SU-DHL-6 (cell line): ENCODE data around the gene PXYLP1.

Source experiments
- H2AFZ ChIP-seq: fragments of 200-600 bp; sonication (generic); 2 replicates; pipeline ENCODE4 v1.6.1; 2014; ENCODE audit warnings: low read depth, mild to moderate bottlenecking, moderate library complexity, mixed read lengths, antibody characterized with exemption, low read length; ENCODE audit not compliant: severe bottlenecking
- H3F3A ChIP-seq: fragments of 200-600 bp; shearing (Covaris generic); 2 replicates; pipeline ENCODE4 v1.6.0; 2016; ENCODE audit warnings: antibody characterized with exemption, mild to moderate bottlenecking; ENCODE audit not compliant: insufficient read depth
- H3K27ac ChIP-seq: fragments of 200-600 bp; sonication (generic); 2 replicates; pipeline ENCODE4 v1.5.1; 2016; ENCODE audit warnings: low read depth, mild to moderate bottlenecking, low read length, moderate library complexity, mixed read lengths
- H3K27me3 ChIP-seq: fragments of 200-600 bp; sonication (generic), shearing (Covaris generic); 2 replicates; pipeline ENCODE4 v1.6.0; 2014; ENCODE audit warnings: mild to moderate bottlenecking, low read length
- H3K36me3 ChIP-seq: fragments of 200-600 bp; sonication (generic); 2 replicates; pipeline ENCODE4 v1.6.1; 2014; ENCODE audit warnings: mild to moderate bottlenecking, low read length, mixed read lengths
- H3K4me2 ChIP-seq: fragments of 300-600, 200-600 bp; shearing (Covaris generic), sonication (generic); 2 replicates; pipeline ENCODE4 v1.6.0; 2014; ENCODE audit warnings: low read length, low read depth, mild to moderate bottlenecking; ENCODE audit not compliant: poor library complexity, severe bottlenecking
- H3K4me3 ChIP-seq: fragments of 200-600 bp; sonication (generic); 2 replicates; pipeline ENCODE4 v1.5.1; 2014; ENCODE audit warnings: antibody characterized with exemption, low read length, mild to moderate bottlenecking, mixed read lengths; ENCODE audit not compliant: insufficient read depth, poor library complexity, severe bottlenecking
- H3K79me2 ChIP-seq: fragments of 200-600 bp; sonication (generic); 2 replicates; pipeline ENCODE4 v1.6.1; 2014; ENCODE audit warnings: mild to moderate bottlenecking, low read length, moderate library complexity; ENCODE audit not compliant: insufficient read depth
- H3K9ac ChIP-seq: fragments of 200-600 bp; sonication (generic); 2 replicates; pipeline ENCODE4 v1.7.0; 2014; ENCODE audit warnings: mild to moderate bottlenecking, low read length
- H3K9me2 ChIP-seq: fragments of 200-600 bp; sonication (generic); replicated peaks from 2 replicates; pipeline ENCODE4 v1.6.1; 2014; ENCODE audit warnings: low read length; ENCODE audit not compliant: insufficient read depth
- H3K9me3 ChIP-seq: fragments of 200-600 bp; sonication (generic); 2 replicates; pipeline ENCODE4 v1.6.1; 2014; ENCODE audit warnings: low read length, mixed read lengths; ENCODE audit not compliant: insufficient read depth
- H4K20me1 ChIP-seq: fragments of 200-600 bp; sonication (generic); 2 replicates; pipeline ENCODE4 v1.6.1; 2014; ENCODE audit warnings: low read depth, mild to moderate bottlenecking, antibody characterized with exemption, low read length, moderate library complexity, mixed read lengths
- CTCF ChIP-seq: fragments of 200-600 bp; sonication (generic); IDR thresholded peaks from one replicate; pipeline ENCODE4 v1.5.1; 2017; ENCODE audit warnings: antibody characterized with exemption, mild to moderate bottlenecking, low read length, moderate library complexity; ENCODE audit not compliant: insufficient read depth, poor library complexity, severe bottlenecking
- EZH2phosphoT487 ChIP-seq: fragments of 200-600 bp; sonication (generic), shearing (Covaris generic); conservative IDR thresholded peaks from 2 replicates; pipeline ENCODE4 v1.6.1; 2018; ENCODE audit warnings: mild to moderate bottlenecking, antibody characterized with exemption, low read length, moderate library complexity, mixed read lengths

The PXYLP1 gene

GRCh38 chr3:141278196-141279076 is 46.8 kb downstream of the PXYLP1 start:
- no peak for TF ChIP-seq EZH2phosphoT487
- TF ChIP-seq CTCF: no peak
- Histone ChIP-seq H3K9me3 (no peaks in the 10 kb centered on the region), H3K27me3 (no peaks in the 10 kb centered on the region), H3K9me2 (no peaks in the 10 kb centered on the region), H3K9ac (no peak overlapping the region), H4K20me1 (no peaks in the 10 kb centered on the region), H3F3A (no peaks in the 10 kb centered on the region), H3K36me3 (no peaks in the 10 kb centered on the region), H2AFZ (no peak overlapping the region), H3K79me2 (no peaks in the 10 kb centered on the region), H3K4me2 (no peak overlapping the region), H3K27ac (no peak overlapping the region), H3K4me3 (no peak overlapping the region)

DNA sequence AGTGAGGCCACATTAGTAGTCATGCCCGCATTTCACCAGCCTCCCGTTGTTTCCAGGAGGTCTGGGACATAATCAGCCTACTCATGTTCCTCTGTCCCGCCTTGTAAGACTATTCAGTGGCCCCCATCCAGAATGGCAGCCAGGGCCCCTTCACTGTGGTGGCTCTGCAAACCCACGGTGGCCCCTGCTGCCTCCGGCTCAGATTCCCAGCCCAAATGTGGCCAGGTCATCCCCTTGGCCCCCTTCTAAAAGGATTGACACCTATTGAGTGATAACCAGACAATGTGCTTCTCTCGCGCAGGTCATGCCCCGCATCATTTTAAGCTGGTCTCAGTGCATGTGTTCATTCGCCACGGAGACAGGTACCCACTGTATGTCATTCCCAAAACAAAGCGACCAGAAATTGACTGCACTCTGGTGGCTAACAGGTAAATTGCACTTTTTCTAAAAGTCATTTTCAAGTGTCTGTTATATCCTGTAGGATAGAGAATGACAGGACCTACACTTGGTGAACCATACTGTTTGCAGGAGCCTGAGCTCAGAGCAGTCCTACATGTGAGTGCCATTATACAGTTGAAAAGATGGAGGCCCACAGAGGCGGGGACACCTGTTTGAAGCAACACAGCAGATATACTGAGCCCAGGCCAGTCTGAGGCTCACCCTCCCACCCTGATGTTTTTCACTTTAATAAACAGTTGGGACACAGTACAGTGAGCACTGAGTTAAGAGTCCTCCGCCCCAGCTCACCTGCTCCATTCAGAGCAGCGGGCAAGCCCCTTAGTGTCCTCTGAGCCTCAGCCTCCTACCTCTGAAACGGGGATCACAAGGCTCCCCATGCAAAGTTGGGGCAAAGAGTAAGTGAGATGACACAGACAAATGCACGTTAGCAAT is 47.7 kb downstream of the PXYLP1 start:
- Histone ChIP-seq H3F3A (no peaks in the 10 kb centered on the region), H3K9ac (no peak overlapping the region), H4K20me1 (no peaks in the 10 kb centered on the region), H3K9me3 (no peaks in the 10 kb centered on the region), H3K9me2 (no peaks in the 10 kb centered on the region), H3K79me2 (no peaks in the 10 kb centered on the region), H3K27me3 (no peaks in the 10 kb centered on the region), H2AFZ (no peak overlapping the region), H3K27ac (no peak overlapping the region), H3K4me2 (no peak overlapping the region), H3K36me3 (no peaks in the 10 kb centered on the region), H3K4me3 (no peak overlapping the region)
- TF ChIP-seq CTCF (peak; percentile 39), EZH2phosphoT487 (no peak)

- Histone ChIP-seq H3K27ac (no peak overlapping the region), H3K4me3 (no peak overlapping the region), H3K9me3 (no peaks in the 10 kb centered on the region), H3K27me3 (no peaks in the 10 kb centered on the region), H3F3A (no peaks in the 10 kb centered on the region), H3K9me2 (no peaks in the 10 kb centered on the region), H3K9ac (no peak overlapping the region), H3K79me2 (no peaks in the 10 kb centered on the region), H4K20me1 (no peaks in the 10 kb centered on the region), H3K36me3 (no peaks in the 10 kb centered on the region), H3K4me2 (no peak overlapping the region), H2AFZ (no peak overlapping the region)
- TF ChIP-seq EZH2phosphoT487 (no peak), CTCF (no peak)
Measured at GRCh38 chr3:141280086-141280485, 48.5 kb downstream of the PXYLP1 start.
